Lower leg skin (tissue), 4 donors: ENCODE data around the gene PLAU. TPM values are rescaled to one million over a fixed set of nuclear protein-coding genes. Genes with fewer than 3 reads are reported as not detected.
A peak's percentile ranks its signal among the peaks of the same experiment; 100 is the strongest.
"Not testable (repeated sequence)": the region's sequence is repeated elsewhere in the genome, so short reads cannot be mapped to it uniquely, and the experiment has no call there.

Experiments
- DNase-seq, 2 donors: peaks; one replicate each; pipeline ENCODE4 v3.0.0-alpha.2; 2019; ENCODE audit warnings: low spot score in 2 of 2
- H3K4me3 ChIP-seq: fragments of 200-600 bp; sonication (generic); 2 replicates; pipeline ENCODE4 v1.5.1; 2017; ENCODE audit warnings: mild to moderate bottlenecking, low read depth; ENCODE audit not compliant: poor library complexity, severe bottlenecking
- POLR2A ChIP-seq, 2 donors: fragments of 450-650 bp; IDR thresholded peaks; one replicate each; pipeline ENCODE4 v1.6.1; 2016 to 2017; ENCODE audit warnings: antibody characterized with exemption in 2 of 2, mild to moderate bottlenecking in 1 of 2, moderate library complexity in 1 of 2
- WGBS, 2 donors: methylation state at CpG; one replicate each; pipeline ENCODE4 v1.1.5; 2018; 5-methylcytosine and 5-hydroxymethylcytosine counted together
- intact Hi-C: fragments of 100-400 bp; cut with DNase I; formaldehyde crosslinking; loops from one replicate; pipeline ENCODE4 v1.15.0; 2023; ENCODE audit warnings: low total_unique reads
- total RNA-seq, 4 donors: library from RNA; depleted of rRNA; stranded (reverse); fragments of >200 nt; gene quantifications; one replicate each; pipeline ENCODE4 v1.1.0, GENCODE V29; 2016
- TF ChIP-seq, protein P1 (sequence below), 3 donors: fragments of 450-650 bp; IDR thresholded peaks; one replicate each; pipeline ENCODE4 v1.5.1; 2016; ENCODE audit warnings: antibody characterized with exemption in 3 of 3, mild to moderate bottlenecking in 3 of 3, moderate library complexity in 2 of 3

The PLAU gene
- total RNA-seq, 4 donors from 2014 or later = 12.7 to 28.5 (median 14.7) TPM

GRCh38 chr10:73954737-73955136, 43.8 kb downstream of the PLAU start:
- no peak overlapping the region for H3K4me3 ChIP-seq
- no peak for DNase-seq
- 97 to 98% methylated on average over 2 of the region's 2 CpGs for WGBS, 2 donors
- TF ChIP-seq POLR2A (IDR thresholded peaks at IDR 0.05) = no peak
- TF ChIP-seq, protein P1, sequence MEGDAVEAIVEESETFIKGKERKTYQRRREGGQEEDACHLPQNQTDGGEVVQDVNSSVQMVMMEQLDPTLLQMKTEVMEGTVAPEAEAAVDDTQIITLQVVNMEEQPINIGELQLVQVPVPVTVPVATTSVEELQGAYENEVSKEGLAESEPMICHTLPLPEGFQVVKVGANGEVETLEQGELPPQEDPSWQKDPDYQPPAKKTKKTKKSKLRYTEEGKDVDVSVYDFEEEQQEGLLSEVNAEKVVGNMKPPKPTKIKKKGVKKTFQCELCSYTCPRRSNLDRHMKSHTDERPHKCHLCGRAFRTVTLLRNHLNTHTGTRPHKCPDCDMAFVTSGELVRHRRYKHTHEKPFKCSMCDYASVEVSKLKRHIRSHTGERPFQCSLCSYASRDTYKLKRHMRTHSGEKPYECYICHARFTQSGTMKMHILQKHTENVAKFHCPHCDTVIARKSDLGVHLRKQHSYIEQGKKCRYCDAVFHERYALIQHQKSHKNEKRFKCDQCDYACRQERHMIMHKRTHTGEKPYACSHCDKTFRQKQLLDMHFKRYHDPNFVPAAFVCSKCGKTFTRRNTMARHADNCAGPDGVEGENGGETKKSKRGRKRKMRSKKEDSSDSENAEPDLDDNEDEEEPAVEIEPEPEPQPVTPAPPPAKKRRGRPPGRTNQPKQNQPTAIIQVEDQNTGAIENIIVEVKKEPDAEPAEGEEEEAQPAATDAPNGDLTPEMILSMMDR (IDR thresholded peaks at IDR 0.05) = no peak
- intact Hi-C loops = no loop called here

DNA sequence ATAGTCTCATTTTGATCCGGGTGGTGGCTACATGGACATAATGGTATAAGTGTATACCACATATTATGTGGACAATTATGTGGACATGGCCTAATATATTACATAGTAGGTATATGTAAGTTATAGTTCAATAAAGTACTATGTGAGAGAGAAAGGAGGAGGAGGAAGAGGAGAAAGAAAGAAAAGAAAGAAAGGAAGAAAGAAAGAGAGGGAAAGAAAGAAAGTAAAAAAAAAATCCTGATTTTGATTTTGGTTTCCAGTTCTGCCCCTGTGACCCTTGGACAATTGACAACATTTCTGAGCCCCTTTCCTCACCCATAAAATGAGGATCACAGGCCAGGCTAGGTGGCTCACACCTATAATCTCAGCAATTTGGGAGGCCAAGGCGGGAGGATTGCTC, 44.8 kb downstream of the PLAU start:
- TF ChIP-seq POLR2A (IDR thresholded peaks at IDR 0.05) = no peak
- TF ChIP-seq, protein P1 (IDR thresholded peaks at IDR 0.05) = no peak
- no peak overlapping the region for H3K4me3 ChIP-seq
- 97 to 98% methylated on average over 2 of the region's 2 CpGs for WGBS, 2 donors
- intact Hi-C loops = no loop called here
- DNase-seq = no peak

GRCh38 chr10:73956476-73957359, 45.8 kb downstream of the PLAU start:
- TF ChIP-seq POLR2A (IDR thresholded peaks at IDR 0.05) = no peak
- TF ChIP-seq, protein P1 (IDR thresholded peaks at IDR 0.05) = no peak
- 45 to 66% methylated on average over 9 of the region's 9 CpGs for WGBS, 2 donors
- intact Hi-C loops = no loop called here
- H3K4me3 ChIP-seq = no peak overlapping the region
- no peak for DNase-seq

DNA sequence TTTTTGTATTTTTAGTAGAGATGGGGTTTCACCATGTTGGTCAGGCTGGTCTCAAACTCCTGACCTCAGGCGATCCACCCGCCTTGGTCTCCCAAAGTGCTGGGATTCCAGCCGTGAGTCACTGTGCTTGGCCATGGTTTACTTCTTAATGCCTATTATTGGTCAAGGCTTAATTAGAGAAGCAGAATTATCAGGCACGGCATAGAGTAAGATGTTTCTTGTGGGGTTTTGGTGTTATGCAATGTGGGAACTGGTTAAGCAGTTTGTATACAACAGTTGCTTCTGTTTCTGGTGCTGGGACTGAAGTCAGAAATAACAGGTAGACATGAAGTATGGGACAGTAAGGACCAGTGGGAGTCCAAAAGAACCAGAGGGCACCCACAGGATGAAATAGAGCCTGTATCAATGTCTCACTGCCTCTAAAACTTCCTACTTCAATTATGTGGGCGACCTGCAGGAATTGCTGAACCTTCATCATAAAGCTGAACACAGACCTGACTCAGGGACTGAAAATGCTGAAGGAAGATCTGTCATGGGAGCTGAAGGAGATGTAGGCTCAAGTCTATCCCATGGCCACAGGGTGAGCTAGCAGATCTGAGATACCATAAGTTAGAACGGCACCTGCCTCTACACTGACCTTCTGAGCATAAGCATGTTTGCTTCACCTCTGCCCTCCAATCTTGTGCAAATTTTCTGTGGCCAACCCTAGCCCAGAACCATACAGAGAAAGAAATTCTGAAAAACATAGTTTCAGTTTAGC, 48.7 kb downstream of the PLAU start:
- peak in 1 of 2 donors; percentile 20 for DNase-seq
- 71 to 77% methylated on average over 6 of the region's 6 CpGs for WGBS, 2 donors
- TF ChIP-seq, protein P1 (IDR thresholded peaks at IDR 0.05) = no peak
- TF ChIP-seq POLR2A (IDR thresholded peaks at IDR 0.05) = no peak
- H3K4me3 ChIP-seq = no peak overlapping the region
- intact Hi-C loops = no loop called here

GRCh38 chr10:73962386-73962785, 51.5 kb downstream of the PLAU start:
- peak in 1 of 2 donors; percentile 58 for DNase-seq
- H3K4me3 ChIP-seq = no peak overlapping the region
- TF ChIP-seq, protein P1 (IDR thresholded peaks at IDR 0.05) = no peak
- WGBS, 2 donors = 91 to 93% methylated on average over 2 of the region's 2 CpGs
- intact Hi-C loops = no loop called here

GRCh38 chr10:73963533-73963932, 52.6 kb downstream of the PLAU start:
- intact Hi-C loops, H3K4me3 ChIP-seq: not testable (repeated sequence)
- 77 to 83% methylated on average over 12 of the region's 12 CpGs for WGBS, 2 donors
- peak in 1 of 2 donors; percentile 57 for DNase-seq
